Measurements from ENCODE around the gene PAPSS2.
"Not testable (repeated sequence)": the region's sequence is repeated elsewhere in the genome, so short reads cannot be mapped to it uniquely, and the experiment has no call there.

Gene PAPSS2

DNA sequence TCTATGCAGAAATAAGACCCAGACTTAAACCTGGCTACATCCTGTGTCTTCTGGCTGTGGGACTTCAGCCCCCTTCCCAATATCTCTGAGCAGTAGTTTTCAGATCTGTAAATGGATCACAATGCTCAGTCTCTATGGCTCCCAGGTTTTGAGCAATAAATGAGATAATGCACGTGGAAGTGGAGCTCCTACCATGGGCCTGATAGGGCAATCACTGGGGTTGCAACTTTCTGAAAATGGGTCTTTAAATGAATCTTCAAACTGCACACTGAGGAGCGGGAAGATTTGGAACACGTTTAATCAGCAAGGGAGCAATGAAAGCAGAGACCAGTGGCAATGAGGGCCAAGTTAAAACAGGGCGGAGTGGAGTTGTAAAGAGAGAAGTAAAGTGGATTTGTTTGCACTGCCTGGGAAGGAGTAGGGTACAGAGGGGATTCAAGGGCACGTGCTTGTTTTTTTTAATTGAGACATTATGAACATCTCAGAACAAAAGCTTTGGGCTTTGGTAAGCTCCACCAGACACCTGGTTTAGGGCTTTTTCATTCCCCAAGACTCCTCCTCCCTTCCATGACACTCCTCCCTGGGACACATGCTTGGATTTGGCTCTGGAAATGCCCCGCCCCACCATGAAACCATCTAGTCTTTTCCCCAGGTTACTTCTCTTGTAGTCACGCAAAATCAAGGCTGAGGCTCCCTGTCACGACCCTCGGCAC, 42.7 kb downstream of the PAPSS2 start:
- no peak overlapping the region for H3K4me3 ChIP-seq (ENCODE audit: low read depth, low read length)

DNA sequence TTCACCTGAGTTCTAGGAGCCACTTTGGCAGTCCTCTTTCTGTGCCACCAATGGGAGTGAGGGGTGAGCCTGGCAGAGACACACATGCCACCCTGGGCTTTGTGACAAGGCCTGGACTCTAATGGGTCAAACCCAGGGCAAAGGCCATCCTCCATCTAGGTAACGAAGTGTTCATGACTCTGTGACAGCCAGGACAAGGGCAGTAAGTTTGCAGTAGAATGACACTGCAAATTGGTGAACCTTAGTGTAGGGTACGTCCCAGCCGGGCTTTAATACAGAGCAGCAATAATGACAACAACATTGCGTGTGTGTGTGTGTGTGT, 43.3 kb downstream of the PAPSS2 start:
- no peak overlapping the region for H3K4me3 ChIP-seq (ENCODE audit: low read depth, low read length)

DNA sequence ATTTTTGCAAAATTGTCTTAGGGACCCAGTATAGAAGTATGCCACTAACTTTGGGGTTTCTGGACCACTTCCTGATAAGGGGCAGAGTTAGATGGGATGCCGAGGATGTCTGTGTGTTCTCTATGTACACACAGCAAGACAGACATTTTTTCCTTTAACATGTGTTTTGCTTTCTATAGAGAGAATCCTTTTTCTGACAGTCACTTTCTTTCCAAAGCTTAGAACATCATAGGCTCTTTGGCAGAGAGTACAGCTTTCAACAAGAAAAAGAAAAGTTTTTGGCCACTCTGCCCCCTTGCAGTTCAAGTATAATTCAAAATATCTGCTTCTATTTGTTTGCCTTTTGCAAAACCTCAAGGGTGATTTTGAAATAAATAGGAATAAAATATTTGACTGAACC, 44.1 kb downstream of the PAPSS2 start:
- H3K4me3 ChIP-seq (ENCODE audit: low read depth, low read length), result no peak overlapping the region

DNA sequence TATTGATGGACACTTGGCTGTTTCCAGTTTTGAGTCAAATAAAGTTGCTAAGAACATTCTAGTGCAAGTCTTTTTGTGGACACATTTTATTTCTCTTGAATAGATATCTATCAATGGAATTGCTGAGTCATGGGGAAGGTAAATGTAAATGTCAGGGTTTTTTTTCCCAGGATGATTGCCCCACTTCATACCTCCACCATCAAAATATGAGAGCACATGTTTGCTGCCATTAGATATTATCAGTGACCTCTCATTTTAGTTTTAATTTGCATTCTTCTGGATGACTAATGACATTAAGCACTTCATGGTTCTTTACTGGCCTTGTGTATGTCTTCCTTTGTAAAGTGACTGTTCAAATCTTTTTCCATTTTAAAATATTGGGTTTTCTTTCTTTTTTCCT, 45.7 kb downstream of the PAPSS2 start:
- H3K4me3 ChIP-seq (ENCODE audit: low read depth, low read length), result no peak overlapping the region

DNA sequence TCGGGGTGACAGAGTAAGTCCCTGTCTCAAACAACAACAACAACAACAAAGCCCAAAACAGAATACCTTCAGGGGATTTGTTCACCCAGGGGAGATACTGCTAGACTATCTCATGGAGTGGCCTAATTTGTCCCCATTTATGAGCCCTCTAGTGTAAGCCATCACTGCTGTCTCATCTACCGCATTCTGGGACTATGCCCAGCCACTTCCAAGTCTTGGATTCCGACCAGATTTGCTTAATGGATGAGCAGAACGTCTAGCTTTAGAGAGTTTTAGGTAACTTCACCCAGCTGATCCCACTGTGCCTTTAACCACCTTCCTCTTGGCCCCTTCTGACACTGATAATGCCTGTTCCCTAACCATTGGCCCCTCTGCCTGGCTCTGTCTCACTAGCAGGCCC, 47.1 kb downstream of the PAPSS2 start:
- no peak overlapping the region for H3K4me3 ChIP-seq (ENCODE audit: low read depth, low read length)

DNA sequence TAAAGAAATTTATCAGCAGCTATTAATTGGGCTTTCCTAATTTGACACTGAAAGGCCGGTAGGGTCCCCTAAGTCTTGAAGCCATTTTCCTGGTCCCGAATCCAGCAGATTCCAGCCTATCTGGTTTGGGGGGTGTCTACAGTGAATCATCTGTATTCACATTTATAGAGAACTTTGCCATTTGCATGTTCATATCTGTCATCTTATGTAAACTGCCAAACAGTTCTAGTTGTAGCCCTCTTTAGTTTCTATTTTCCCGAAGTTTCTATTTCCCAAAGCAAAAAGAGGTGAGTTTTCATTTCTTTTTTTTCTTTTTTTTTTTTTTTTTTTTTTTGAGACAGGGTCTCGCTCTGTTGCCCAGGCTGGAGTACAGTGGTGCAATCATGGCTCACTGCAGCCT, 47.6 kb downstream of the PAPSS2 start:
- H3K4me3 ChIP-seq (ENCODE audit: low read depth, low read length), result no peak overlapping the region

DNA sequence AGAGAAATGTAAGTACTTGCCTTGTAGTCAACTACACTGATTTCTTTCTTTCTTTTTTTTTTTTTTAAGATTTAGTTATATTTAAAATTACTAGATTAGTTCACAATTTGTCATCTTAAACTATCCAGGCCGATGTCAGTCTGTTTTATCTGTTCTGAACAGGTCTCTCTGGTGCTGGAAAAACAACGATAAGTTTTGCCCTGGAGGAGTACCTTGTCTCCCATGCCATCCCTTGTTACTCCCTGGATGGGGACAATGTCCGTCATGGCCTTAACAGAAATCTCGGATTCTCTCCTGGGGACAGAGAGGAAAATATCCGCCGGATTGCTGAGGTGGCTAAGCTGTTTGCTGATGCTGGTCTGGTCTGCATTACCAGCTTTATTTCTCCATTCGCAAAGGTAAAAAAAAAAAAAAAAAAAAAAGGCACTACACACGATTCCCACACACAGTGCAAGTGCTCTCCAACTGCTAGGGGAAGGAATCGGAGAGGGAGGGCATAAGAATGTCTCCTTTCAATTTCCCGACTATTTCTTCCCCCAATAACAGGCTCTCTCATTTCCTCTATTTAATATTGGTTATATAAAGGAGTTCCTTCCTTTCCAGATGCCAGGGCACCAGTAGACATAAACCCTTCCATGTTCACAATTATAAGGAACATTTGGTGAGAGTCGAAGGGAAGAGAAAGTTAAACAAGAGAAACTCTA, 53.4 kb downstream of the PAPSS2 start:
- no peak overlapping the region for H3K4me3 ChIP-seq (ENCODE audit: low read depth, low read length)

DNA sequence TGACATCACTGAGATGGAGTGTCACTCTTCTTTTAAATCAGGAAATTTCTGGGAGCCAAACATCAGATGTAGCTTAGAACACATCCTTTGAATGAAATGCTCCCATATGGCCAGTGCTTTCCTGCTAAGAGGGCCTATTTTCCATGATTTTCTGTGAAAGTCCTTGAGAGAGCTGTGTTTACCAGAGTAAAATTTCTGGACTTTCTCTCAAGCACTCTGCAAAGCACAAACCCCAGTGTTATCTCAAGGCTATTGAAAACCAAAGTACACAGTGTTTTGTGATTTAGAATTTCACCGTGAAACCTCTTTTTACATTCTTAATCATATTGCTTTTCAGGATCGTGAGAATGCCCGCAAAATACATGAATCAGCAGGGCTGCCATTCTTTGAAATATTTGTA, 54.0 kb downstream of the PAPSS2 start:
- no peak overlapping the region for H3K4me3 ChIP-seq (ENCODE audit: low read depth, low read length)

DNA sequence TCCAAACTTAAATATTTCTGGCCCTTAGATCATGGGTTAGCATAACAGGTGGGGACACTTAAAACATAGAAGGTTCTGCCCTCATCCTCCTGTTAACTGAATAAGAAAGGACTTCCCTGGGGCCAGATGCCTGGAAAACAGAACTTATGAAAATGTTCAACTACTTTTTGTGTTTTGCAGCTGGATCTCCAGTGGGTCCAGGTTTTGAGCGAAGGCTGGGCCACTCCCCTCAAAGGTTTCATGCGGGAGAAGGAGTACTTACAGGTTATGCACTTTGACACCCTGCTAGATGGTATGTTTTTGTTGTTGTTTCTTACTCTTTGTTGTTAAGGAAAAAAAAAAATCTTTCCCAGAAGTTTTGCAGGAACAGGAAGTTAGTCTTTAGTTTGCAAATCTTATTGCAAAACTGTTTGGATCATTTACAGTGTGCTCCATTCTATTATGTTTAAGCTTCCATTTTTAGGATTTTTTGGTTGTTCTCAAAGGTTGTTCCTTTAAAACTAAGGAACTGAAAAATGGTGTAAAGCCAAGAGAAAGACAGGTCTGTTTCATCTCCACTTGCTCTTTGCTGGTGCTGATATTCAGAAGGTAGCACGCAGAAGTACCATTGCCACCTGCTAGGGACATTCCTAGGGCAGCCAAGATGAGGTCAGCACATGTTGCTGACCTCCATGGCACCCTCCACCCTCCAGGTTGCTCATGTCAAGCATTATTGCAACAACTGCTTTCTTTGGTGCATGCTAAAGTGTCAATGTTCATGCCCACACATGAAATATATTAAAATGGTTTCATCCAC, 56.1 kb downstream of the PAPSS2 start:
- H3K4me3 ChIP-seq (ENCODE audit: low read depth, low read length), result no peak overlapping the region

DNA sequence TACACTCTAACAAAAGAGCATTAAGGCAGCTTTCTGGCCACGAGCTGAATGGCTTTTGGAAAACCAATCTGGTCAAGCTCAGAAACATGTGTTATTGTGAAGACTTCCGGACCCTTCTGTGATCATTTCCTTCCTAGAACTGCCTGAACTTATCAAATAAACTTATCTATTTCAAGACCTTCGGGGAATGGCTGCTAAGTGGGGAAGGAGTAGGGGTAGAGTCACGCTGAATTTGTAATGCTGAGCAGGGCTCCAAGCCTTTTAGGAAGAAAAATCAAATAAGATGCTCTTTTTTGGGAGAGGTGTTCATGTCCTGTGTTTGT, 56.6 kb downstream of the PAPSS2 start:
- no peak overlapping the region for H3K4me3 ChIP-seq (ENCODE audit: low read depth, low read length)

DNA sequence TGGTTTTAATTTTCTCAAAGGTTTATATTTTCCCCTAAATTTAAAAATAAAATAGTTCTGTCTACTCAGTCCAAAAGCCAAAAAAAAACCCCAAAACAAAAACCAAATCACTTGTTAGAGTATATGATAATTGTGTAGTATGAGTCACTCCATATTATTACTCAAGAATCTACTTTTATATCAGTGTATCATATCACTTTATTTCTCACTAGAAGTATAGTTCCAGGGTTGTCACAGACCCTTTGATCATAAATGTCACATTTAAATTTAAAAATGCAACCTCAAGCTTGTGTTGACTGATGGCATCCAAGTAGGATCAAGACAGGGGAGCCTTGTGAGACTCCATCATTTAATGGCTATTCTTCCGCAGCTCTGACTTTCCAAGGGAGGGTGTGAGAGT, 61.0 kb downstream of the PAPSS2 start:
- no peak overlapping the region for H3K4me3 ChIP-seq (ENCODE audit: low read depth, low read length)

DNA sequence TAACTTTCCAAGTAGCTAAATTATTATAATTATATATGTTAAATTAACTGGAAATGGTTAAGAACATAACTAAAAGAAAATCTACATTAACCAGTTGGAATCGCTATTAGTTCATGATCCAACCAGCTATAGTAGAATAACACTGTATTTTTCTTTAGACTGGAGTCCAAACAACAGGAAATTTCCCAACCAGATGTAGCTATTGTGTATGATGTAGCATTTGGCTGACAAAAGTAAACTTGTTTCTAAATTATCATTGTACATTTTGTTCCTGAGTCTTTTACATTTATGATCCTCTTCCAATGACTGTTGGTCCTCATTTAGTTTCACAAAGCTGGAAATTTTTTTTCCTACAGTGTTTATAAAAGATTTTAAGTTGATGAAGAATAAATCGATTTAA, 62.1 kb downstream of the PAPSS2 start:
- no peak overlapping the region for H3K4me3 ChIP-seq (ENCODE audit: low read depth, low read length)

DNA sequence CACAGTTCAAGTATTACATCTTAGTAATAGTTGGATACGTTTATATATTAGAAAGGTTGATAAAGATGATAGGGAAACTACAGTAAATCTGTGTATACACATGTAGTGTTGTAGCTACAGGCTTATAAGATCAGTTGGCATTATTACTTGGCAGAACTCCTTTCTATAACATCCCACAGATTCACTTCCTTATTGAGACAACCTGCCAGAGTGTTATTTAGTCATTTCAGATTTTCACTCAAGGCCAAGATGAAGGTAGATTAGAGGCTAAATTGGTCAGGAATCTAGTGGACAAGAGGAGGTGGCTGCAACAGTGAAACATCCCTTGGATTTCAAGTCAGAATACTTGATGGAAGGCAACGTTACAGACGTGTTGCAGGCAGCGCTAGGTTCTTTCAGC, 63.0 kb downstream of the PAPSS2 start:
- H3K4me3 ChIP-seq (ENCODE audit: low read depth, low read length), result no peak overlapping the region

DNA sequence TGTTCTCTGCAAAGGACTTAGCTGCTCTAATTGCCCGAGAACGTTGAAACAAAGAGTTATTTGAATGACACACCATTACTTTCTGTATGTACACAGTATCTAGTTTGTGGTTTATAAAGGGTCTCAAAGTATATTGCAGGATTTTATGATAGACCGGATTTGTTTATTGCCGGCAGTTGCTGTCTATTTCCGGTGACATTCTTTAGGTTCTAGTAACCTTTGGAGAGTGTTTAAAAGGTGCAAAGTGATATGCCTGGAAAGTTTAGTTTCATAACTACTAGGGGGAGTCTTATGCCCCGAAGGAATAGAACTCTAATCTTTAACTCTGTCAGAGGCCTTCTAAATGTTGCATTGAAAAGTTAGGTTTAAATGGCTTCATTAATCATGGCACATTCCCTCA, 63.8 kb downstream of the PAPSS2 start:
- H3K4me3 ChIP-seq (ENCODE audit: low read depth, low read length), result no peak overlapping the region

DNA sequence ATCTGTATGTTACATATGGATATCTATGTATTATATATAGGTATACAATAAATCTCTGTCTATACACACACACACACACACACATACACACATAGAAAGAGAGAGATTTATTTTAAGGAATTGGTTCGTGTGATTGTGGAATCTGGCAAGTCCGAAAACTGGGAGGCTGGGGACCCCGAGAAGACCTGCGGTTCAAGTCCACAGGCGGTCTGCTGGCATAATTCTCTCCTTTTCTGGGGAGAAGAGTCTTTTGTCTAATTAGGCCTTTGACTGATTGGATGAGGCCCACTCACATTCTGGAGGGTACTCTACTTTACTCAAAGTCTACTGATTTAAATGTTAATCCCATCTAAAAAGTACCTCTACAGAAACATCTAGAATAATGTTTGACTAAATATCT, 65.1 kb downstream of the PAPSS2 start:
- H3K4me3 ChIP-seq (ENCODE audit: low read depth, low read length), result no peak overlapping the region

DNA sequence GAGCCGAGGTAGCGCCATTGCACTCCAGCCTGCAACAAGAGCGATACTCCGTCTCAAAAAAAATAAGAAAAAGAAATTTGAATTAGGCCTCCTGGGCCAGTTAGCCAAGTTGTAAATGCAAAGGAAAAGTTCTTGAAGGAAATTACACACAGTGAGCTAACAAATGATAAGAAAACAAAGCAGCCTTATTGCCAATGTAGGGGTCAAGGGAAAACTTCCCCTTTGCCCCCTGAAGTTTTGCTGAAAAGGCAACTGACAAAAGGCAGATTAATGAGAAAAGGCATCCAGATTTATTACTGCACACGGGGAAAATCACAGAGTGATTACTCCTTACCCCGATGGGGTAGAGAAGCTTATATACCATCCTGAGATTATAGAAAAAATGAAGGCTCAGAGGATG, 70.3 kb downstream of the PAPSS2 start:
- H3K4me3 ChIP-seq (ENCODE audit: low read depth, low read length), result no peak overlapping the region

DNA sequence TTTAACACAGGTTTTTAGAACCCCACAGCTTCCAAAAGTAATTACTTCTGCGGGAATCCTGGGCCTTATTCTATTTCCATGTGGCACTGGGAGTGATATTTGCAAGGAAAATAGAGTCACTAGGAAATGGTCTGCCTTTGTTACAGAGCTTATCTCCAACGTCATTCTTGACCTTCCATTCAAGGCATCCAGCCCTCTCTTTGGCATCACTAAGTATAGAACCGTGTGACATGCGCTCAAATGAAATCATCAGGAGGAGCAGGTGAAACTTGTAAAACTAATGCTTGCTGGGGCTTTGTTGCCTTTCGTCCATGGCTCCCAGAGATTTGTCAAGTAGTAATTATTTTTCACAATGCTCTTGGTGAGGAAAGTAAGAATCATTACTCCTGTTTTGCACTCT, 73.4 kb downstream of the PAPSS2 start:
- H3K4me3 ChIP-seq (ENCODE audit: low read depth, low read length), result no peak overlapping the region

DNA sequence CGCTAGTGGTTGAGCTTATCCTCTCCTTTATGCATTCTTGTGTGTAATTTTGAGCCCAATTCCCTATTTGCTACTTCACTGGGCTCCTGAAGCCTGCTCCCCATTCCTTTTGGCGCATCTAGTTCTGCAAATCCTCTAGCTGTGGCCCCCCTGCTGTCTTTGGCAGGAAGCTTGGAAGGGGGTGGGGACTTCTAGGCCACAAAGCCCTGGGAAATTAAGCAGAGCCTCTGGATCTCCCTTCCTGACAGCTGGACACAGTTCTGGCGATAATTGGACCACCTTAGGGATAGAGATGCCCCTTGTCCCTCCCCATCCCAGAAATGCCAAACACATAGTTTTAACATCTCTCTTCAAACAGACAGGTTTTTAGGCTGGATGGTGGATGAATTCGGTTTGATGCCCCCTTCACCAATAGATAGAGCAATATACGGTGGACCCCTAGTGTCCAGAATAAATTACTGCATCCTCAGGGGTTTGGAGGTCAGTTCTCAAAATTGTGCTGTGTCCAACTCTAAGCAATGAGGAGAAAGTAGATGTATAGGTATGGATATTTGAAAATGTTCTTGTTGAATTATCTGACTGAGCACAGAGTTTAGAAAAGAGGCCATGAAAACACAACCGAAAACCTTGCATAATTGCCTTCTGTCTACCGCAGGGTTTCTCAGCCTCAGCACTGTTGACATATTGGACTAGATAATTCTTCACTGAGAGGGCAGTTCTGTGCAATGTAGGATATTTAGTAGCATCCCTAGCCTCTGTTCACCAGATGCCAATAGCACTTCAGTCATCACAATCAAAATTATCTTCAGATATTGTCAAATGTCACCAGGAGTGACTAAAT, 75.5 kb downstream of the PAPSS2 start:
- H3K4me3 ChIP-seq (ENCODE audit: low read depth, low read length), result no peak overlapping the region

DNA sequence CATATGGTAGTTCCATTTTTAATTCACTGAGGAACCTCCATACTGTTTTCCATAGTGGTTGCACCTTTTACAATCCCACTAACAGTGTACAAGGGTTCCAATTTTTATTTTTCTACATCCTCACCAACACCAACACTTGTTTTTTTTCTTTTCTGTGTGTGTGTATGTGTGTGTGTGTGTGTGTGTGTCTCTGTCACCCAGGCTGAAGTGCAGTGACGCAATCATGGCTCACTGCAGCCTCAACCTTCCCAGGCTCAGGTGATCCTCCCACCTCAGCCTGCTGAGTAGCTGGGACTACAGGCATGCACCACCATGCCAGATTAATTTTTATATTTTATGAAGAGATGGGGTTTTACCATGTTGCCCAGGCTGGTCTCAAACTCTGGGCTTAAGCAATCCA, 78.6 kb downstream of the PAPSS2 start:
- not testable (repeated sequence) for H3K4me3 ChIP-seq (ENCODE audit: low read depth, low read length)

DNA sequence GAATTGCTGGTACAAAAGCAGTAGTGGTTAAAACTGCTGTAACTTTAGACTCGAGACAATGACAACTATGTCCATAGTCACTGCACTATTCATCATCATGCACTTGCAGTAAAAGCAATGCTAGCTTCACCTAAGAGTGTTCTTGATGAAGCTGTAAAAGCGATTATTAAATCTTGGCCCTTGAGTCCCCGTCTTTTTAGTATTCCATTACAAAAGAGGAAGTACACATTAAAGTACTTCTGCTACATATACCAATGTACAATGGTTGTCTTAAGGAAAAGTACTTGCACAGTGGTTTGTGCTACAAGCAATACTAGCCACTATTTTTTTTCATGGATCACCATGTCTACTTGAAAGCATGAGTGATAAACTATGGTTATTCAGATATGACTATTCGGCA, 80.0 kb downstream of the PAPSS2 start:
- no peak overlapping the region for H3K4me3 ChIP-seq (ENCODE audit: low read depth, low read length)

DNA sequence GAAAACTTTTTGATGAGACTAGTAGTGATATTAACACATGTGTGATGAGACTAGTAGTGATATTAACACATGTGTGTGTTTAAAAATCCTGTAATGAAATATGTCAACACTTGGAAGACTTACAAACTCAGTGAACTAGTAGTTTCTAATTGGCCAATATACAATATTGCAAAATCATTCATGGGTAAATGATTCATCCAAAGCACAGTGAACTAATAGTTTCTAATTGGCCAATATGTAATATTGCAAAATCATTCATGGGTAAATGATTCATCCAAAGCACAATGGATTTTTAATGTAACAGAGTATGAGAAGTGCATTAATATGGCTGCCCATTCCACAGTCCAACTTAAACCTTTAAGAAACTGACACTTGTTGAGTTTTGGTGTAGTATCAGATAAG, 80.6 kb downstream of the PAPSS2 start:
- H3K4me3 ChIP-seq (ENCODE audit: low read depth, low read length), result no peak overlapping the region

Measured in iPS-11a (cell line).